Stimulated activated CD4-positive, alpha-beta T cell treated with anti-CD3 and anti-CD28 coated beads, TNF-alpha, amount 100 ng/mL, for 1 hour (primary cell): Measurements from ENCODE around the gene ALDH1L1.

Experiments used
- DNase-seq, 3 donors: peaks; one replicate each; pipeline ENCODE4 v3.0.0-alpha.2; 2020; ENCODE audit warnings: low read depth in 3 of 3, low spot score in 1 of 3

The ALDH1L1 gene

DNA sequence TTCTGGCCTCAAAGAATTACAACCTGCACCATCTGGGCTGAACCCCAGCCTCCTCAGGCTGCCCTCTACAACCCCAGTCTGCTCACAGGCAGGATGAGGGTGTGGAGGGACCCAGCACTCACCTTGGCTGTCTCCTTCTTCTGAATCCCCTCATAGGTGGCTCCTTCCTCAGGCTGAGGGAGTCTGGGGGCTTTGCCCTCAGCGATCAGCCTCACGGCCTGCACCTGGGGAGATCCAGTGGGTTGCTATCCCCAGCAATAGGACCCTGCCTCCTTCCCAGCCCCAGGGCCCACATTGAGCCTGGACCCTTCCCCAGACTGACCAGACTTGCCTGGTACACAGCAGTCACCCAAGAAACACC lies 25.1 kb downstream of the ALDH1L1 start:
- no peak for DNase-seq

DNA sequence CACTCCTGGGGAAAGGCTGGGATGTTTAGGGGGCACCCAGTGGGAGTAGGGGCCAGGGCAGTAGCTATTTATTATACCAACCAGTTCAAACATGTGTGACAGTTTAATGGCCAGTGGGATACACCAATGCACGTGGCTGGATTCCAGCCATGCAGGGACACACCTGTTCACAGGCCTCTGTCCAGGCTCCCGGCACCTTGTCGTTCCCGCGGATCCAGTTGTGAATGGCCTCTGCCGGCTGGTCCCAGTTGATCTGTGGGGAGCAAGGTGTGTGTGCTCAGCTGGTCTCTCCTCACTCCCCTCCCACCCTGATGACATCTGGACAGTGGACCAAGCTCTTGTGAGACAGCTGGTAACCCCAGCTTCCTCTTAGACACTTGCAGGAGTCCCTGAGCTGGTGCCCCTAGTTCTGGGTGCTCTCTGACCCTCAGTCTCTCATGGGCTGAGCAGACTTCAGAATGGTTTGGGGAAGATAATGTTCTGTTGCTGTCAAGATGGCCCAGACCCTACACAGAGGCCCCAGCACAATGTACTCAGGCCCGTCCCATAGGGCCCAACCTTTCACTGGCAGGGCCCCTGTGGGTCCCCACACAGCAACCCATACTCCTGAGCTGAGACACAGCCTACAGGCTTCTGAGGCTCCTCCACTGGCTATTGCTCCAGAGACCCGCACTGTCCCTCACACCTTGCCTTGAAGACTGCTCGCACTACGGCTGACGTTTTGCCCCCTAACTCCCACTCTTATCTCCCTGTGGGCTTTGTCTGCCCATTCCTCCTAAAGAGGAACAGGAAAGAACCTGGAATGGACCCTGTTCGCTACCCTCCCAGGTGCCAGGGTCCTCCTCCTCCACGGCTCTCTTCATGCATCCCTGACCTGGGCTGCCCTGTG lies 25.8 kb downstream of the ALDH1L1 start:
- DNase-seq = no peak

- no peak for DNase-seq
Measured at GRCh38 chr3:126153695-126154360, 26.6 kb downstream of the ALDH1L1 start.

DNA sequence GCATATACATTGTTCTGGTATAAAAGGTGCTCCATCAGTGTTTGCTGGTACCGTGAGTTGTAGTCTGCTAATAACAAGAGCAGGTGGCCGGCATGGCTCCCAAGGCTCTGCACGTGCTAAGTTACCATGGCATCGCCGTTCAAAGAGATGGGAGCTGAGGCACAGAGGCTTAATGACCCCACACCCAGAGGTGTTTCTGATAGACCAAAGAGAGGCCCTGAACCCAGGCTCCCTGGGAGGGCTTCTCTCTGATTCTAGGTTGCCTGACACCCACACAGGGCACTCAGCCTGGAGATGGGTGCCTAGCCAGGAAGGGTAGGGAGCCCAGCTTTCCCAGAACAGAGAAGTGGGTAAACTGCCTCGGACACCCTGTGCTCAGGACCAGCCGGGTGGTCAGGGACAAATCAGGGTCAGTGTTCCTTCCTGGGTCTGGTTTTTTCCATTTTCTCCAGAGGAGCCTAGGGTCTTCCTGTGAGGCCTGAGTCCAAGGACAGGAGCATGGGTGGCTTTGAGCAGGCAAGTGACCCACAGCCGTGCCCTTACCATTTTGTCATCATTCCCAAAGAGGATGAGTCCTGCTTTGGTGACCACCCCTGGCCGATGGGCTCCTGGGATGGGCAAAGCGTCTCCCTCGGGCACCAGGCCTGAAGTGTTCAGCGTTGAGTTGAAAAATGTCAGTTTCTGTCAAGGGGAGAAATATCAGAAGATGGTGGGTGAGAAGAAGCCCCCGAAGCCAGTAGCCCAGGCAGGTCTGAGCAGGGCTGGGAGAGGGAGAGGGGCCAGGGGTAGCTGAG lies 27.3 kb downstream of the ALDH1L1 start:
- no peak for DNase-seq

- DNase-seq = no peak
Measured at GRCh38 chr3:126152458-126152857, 27.9 kb downstream of the ALDH1L1 start.

GRCh38 chr3:126151562-126152302 lies 28.7 kb downstream of the ALDH1L1 start:
- no peak for DNase-seq

DNA sequence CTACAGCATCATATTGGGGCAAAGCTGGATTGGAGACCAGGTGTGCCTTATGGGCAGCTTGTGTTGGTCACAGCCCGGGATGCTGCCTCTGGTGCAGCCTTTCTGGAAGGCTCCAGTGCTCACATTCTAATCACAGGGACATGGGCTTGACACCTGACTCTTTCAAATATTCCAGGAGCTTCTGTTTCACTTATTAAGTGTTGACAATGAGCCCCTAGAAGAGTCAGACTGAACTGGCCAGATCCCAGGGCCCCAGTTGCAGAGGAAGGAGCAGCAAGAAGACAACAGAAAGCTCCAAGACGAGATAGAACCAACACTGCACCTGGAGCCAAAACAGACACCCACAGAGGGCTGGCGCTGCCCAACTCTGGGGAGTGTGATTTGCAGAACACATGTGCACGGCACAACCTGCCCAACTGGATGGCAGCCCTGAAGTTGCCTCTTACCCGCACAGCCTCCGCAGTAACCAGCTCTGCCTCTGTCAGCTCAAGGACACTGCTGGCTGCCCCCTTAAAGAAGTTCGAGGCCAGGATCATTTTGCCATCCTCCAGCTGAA lies 30.3 kb downstream of the ALDH1L1 start:
- DNase-seq = no peak

DNA sequence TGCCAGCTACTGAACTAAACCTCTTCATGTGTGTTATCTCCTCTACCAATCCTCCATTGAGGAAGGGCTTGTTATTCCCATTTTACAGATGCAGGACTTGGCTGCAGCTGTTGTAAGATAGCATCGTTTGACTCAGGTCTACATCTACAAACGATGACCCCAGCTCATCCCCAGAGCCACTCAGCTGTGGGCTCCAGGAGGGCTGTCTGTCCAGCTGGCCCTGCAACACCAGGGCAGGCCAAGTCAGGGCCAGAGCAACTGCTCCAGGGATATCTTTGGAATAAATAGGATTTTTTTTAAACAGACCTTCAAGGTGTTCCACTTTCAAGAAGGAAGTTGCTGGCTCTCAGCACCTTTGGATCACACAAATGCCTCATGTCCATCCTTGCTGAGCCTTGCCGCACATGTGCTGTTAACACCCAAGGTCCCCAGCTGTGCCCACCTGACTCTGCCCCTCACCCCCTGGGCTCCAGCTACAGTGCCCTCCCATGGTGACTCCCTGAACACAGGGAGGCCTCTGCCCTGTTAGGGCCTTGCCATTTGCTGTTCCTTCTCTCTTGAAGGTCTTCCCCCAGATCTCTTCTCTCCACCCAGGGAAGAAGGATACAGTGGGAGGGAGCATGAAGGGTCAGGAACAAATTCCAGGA lies 31.0 kb downstream of the ALDH1L1 start:
- no peak for DNase-seq

GRCh38 chr3:126147932-126148683 lies 32.3 kb downstream of the ALDH1L1 start:
- DNase-seq = no peak

DNA sequence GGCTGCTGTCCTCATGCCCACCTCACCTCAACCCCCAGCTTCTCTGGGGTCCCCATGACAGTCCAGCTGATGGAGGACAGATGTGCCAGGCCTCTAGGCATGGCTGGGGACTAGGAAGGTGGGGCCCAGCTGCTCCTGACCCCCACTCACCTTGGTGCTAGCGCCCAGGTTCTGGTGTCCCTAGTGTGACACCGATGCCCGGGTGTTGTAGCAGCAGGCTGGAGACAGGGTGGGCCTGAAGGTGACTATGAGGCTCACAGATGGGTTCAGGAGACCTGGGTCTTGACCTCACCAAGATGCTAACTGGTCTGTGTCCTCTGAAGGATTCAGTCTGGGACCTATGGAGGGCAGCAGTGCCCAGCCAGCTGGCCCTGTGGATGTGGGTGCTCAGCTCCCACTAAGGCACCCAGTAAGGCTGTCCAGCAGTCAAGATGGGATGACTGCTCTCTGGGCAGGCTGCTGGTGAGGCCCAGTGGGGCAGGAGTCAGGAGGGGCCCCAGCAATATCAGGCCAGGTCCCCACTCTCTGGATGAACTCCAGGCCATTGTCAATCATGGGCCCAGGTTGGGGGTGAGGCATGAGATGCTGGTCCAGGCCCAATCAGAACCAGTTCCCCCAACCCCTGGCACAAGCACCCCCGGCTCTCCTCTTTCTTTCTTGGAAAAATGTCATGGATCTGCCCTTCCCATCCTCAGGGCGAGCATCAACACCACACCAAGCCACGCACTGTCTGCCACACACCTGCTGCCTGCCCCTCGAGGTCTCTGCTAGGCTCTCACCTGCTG lies 33.0 kb downstream of the ALDH1L1 start:
- DNase-seq = no peak

DNA sequence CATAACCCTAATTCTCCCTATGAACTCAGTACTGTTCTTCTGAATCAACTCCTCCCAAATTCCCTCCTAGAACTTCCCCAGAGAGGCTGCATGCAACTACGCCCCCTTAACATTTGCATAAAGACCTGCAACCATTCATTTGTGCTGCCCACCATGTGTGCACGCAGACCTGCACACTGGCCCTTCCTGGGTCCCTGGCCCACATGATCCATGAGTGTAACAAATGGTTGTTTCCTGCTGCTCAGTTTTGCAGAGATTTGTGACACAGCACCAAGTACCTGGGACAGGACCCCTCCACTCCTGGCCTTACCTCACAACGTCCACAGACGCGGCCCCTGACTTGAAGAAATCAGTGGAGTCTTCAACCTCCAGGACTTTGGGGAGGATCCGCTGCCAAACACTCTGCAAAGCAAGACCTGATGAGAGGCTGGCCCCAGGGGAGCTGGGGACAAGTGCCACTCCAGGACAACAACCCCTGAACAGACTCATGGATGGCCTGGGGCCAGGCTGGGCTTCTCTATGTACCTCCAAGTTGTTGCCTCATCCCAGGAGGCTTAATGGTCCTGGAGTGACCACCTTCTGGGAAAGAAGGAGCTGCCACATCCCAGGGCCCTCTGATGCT lies 33.8 kb downstream of the ALDH1L1 start:
- DNase-seq = no peak

DNA sequence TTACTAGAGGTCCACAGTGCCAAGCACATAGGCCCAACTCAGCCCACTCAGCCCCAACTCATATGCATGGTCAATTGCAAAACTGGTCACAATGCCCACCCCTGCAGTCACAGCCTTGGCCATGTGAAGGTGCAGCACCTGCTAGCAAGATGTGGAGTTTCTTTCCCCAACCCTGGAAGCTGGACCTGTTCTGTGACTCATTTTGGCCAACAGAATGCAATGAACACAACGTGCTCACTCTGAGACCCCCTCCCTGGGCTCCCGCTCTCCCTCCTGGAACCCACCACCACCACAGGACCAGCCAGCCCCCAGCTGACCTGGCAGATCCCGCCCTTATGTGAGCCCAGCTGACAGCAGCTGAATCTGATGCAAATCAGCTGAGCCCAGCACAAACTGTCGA lies 34.4 kb downstream of the ALDH1L1 start:
- no peak for DNase-seq

DNA sequence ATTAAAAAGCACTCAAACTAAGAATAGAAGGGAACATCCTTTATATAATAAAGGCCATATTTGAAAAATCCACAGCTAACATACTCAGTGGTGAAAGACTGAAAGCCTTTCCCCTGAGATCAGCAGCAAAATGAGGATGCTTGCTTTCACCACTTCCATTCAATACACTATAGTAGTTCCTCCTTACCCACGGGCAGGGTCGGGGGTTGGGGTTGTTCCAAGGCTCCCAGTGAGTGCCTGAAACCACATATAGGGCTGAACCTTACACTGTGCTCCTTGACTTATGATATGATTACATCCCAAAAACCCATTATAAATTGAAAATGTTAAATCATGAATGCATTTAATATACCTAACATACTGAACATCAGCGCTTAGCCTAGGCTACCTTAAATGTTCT lies 37.7 kb downstream of the ALDH1L1 start:
- no peak for DNase-seq

GRCh38 chr3:126137490-126138130 lies 42.8 kb downstream of the ALDH1L1 start:
- DNase-seq = no peak

GRCh38 chr3:126136428-126137220 lies 43.8 kb downstream of the ALDH1L1 start:
- no peak for DNase-seq

DNA sequence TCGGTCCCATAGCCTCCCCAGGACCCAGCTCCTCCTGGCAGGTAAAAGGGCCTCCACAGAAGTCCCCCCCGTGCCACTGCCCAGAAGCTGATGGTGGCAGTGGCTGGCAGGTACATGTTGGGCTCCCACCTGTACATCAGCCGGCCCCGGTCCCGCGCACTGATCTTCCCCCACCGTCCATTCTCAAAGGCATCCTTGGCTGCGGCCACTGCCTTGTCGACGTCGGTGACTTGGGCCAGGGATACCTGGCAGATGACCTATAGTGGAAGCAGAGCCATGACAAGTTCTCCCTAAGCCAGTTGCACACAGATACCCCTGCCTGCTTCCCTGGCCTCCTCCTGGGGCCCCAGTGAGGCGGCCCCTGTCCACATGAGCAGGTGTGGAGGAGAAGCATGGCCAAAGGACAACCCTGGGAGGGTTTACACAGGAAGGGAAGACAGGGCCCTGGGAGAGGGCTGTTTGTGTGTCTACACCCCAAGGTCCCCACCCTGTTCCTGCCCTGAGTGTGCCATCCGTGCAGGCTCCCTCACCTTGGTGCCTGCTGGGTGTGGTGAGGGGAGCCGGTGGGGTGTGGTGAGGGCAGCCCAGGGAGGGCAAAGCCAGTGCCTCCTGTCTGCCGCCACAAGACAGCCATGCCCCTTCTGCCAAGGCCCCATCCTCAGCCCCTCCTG lies 44.8 kb downstream of the ALDH1L1 start:
- no peak for DNase-seq

- DNase-seq = no peak
Measured at GRCh38 chr3:126135071-126135405, 45.3 kb downstream of the ALDH1L1 start.
